LHCN-M2 (cell line): ENCODE measurements around the gene DTWD2. TPM values are rescaled to one million over a fixed set of nuclear protein-coding genes. Genes with fewer than 3 reads are reported as not detected.
"Not testable (repeated sequence)": the region's sequence is repeated elsewhere in the genome, so short reads cannot be mapped to it uniquely, and the experiment has no call there.

Experiments used
- DNase-seq: peaks from one replicate; pipeline ENCODE4 v3.0.0-alpha.2; 2012; ENCODE audit warnings: low read depth
- total RNA-seq: library from RNA; depleted of rRNA; stranded (reverse); fragments of >200 nt; gene quantifications from 2 replicates; pipeline ENCODE4 v1.2.3, GENCODE V29; 2014

The DTWD2 gene
- total RNA-seq, 1 experiment from 2014 or later = 5.7 TPM

- DNase-seq = no peak
Measured at GRCh38 chr5:118882666-118883065, 105.7 kb downstream of the DTWD2 start.

GRCh38 chr5:118876852-118877251 is 111.5 kb downstream of the DTWD2 start:
- DNase-seq = not testable (repeated sequence)

GRCh38 chr5:118875131-118875530 is 113.2 kb downstream of the DTWD2 start:
- DNase-seq = no peak

- no peak for DNase-seq
Measured at GRCh38 chr5:118873417-118873816, 114.9 kb downstream of the DTWD2 start.

- peak; percentile 37 for DNase-seq
Measured at GRCh38 chr5:118863345-118863744, 125.0 kb downstream of the DTWD2 start.

GRCh38 chr5:118862596-118862995 is 125.8 kb downstream of the DTWD2 start:
- peak; percentile 3 for DNase-seq

- DNase-seq = peak; percentile 11
Measured at GRCh38 chr5:118857700-118858099, 130.6 kb downstream of the DTWD2 start.

GRCh38 chr5:118854819-118855218 is 133.5 kb downstream of the DTWD2 start:
- DNase-seq = no peak

- not testable (repeated sequence) for DNase-seq
Measured at GRCh38 chr5:118851785-118852184, 136.6 kb downstream of the DTWD2 start.

- not testable (repeated sequence) for DNase-seq
Measured at GRCh38 chr5:118849507-118849906, 138.8 kb downstream of the DTWD2 start.

- DNase-seq = no peak
Measured at GRCh38 chr5:118844351-118844750, 144.0 kb downstream of the DTWD2 start.

- DNase-seq = no peak
Measured at GRCh38 chr5:118834710-118835109, 153.6 kb downstream of the DTWD2 start.

- DNase-seq = no peak
Measured at GRCh38 chr5:118832974-118833373, 155.4 kb downstream of the DTWD2 start.

GRCh38 chr5:118825226-118825625 is 163.1 kb downstream of the DTWD2 start:
- no peak for DNase-seq

GRCh38 chr5:118818604-118819003 is 169.7 kb downstream of the DTWD2 start:
- no peak for DNase-seq

- no peak for DNase-seq
Measured at GRCh38 chr5:118808441-118808840, 179.9 kb downstream of the DTWD2 start.

- no peak for DNase-seq
Measured at GRCh38 chr5:118806571-118806970, 181.8 kb downstream of the DTWD2 start.

GRCh38 chr5:118802335-118802734 is 186.0 kb downstream of the DTWD2 start:
- DNase-seq = no peak

GRCh38 chr5:118796081-118796480 is 192.3 kb downstream of the DTWD2 start:
- no peak for DNase-seq

GRCh38 chr5:118794281-118794680 is 194.1 kb downstream of the DTWD2 start:
- no peak for DNase-seq

- DNase-seq = no peak
Measured at GRCh38 chr5:118793652-118794051, 194.7 kb downstream of the DTWD2 start.

- no peak for DNase-seq
Measured at GRCh38 chr5:118793091-118793490, 195.3 kb downstream of the DTWD2 start.

- DNase-seq = peak; percentile 56
Measured at GRCh38 chr5:118791926-118792734, 196.2 kb downstream of the DTWD2 start.

- DNase-seq = no peak
Measured at GRCh38 chr5:118789366-118789765, 199.0 kb downstream of the DTWD2 start.
